Neuronal stem cell (in vitro differentiated cells): ENCODE data around the gene ESF1.

ENCODE experiments used
- DNase-seq: peaks from one replicate; pipeline ENCODE4 v3.0.0-alpha.2; 2013; ENCODE audit warnings: low spot score
- H2AFZ ChIP-seq: one replicate; pipeline ENCODE4 v1.6.1; 2013; ENCODE audit warnings: mild to moderate bottlenecking, low read length, inconsistent platforms
- H2AK5ac ChIP-seq: 2 replicates; pipeline ENCODE4 v1.6.1; 2013; ENCODE audit warnings: low read depth, mild to moderate bottlenecking, inconsistent platforms, low read length, moderate library complexity, mixed read lengths
- H2BK120ac ChIP-seq: 2 replicates; pipeline ENCODE4 v1.6.1; 2013; ENCODE audit warnings: low read depth, mild to moderate bottlenecking, inconsistent platforms, low read length, moderate library complexity, mixed read lengths
- H2BK12ac ChIP-seq: one replicate; pipeline ENCODE4 v1.6.1; 2013; ENCODE audit warnings: low read length, inconsistent platforms
- H2BK15ac ChIP-seq: 2 replicates; pipeline ENCODE4 v1.6.1; 2013; ENCODE audit warnings: mild to moderate bottlenecking, low read length, inconsistent platforms, mixed read lengths
- H2BK5ac ChIP-seq: one replicate; pipeline ENCODE4 v1.6.1; 2013; ENCODE audit warnings: inconsistent platforms, mild to moderate bottlenecking, low read length, moderate library complexity
- H3K14ac ChIP-seq: one replicate; pipeline ENCODE4 v1.6.1; 2013; ENCODE audit warnings: low read length, inconsistent platforms
- H3K18ac ChIP-seq: 2 replicates; pipeline ENCODE4 v1.6.1; 2013; ENCODE audit warnings: low read length, inconsistent platforms
- H3K23ac ChIP-seq: 2 replicates; pipeline ENCODE4 v1.6.1; 2013; ENCODE audit warnings: low read depth, mild to moderate bottlenecking, mixed read lengths, low read length, inconsistent platforms; ENCODE audit not compliant: poor library complexity
- H3K27ac ChIP-seq: replicated peaks from 3 replicates; pipeline ENCODE4 v1.5.1; 2013; ENCODE audit warnings: low read length, inconsistent platforms
- H3K27me3 ChIP-seq, 3 experiments: 2 replicates each; pipeline ENCODE4 v1.6.1; 2013; ENCODE audit warnings: low read length in 3 of 3, mild to moderate bottlenecking in 2 of 3, inconsistent platforms in 1 of 3, low read depth in 1 of 3, mixed read lengths in 1 of 3, moderate library complexity in 1 of 3; ENCODE audit not compliant: control insufficient read depth in 3 of 3, insufficient read depth in 3 of 3
- H3K36me3 ChIP-seq, 2 donors: replicated peaks in 1 of 2; 2 replicates each; pipeline ENCODE4 v1.6.1; 2013; ENCODE audit warnings: low read length in 2 of 2; ENCODE audit not compliant: control insufficient read depth in 2 of 2, insufficient read depth in 2 of 2
- H3K4ac ChIP-seq: 2 replicates; pipeline ENCODE4 v1.6.1; 2013; ENCODE audit warnings: inconsistent platforms, mild to moderate bottlenecking, low read length, moderate library complexity
- H3K4me1 ChIP-seq, 2 donors: 1 replicate in 1 of 2; 2 replicates in 1 of 2; pipeline ENCODE4 v1.6.1; 2013; ENCODE audit warnings: low read length in 2 of 2, low read depth in 1 of 2; ENCODE audit not compliant: control insufficient read depth in 2 of 2, insufficient read depth in 1 of 2
- H3K4me2 ChIP-seq: one replicate; pipeline ENCODE4 v1.6.1; 2013; ENCODE audit warnings: mild to moderate bottlenecking, low read length, inconsistent platforms; ENCODE audit not compliant: insufficient read depth, poor library complexity, severe bottlenecking
- H3K4me3 ChIP-seq, 2 donors: 2 replicates each; pipeline ENCODE4 v1.5.1; 2013; ENCODE audit warnings: low read length in 2 of 2, mild to moderate bottlenecking in 2 of 2, inconsistent platforms in 1 of 2, moderate library complexity in 1 of 2
- H3K79me1 ChIP-seq: one replicate; pipeline ENCODE4 v1.6.1; 2013; ENCODE audit warnings: low read depth, mild to moderate bottlenecking, inconsistent platforms, low read length, moderate library complexity
- H3K9ac ChIP-seq: one replicate; pipeline ENCODE4 v1.6.1; 2013; ENCODE audit warnings: mild to moderate bottlenecking, low read depth, low read length, inconsistent platforms; ENCODE audit not compliant: poor library complexity
- H3K9me3 ChIP-seq, 2 donors: replicated peaks in 1 of 2; 2 replicates each; pipeline versions ENCODE3 to v1.6.1; 2013; ENCODE audit warnings: low read length in 2 of 2, mild to moderate bottlenecking in 2 of 2, inconsistent platforms in 1 of 2, low read depth in 1 of 2, mixed read lengths in 1 of 2, moderate library complexity in 1 of 2; ENCODE audit not compliant: control insufficient read depth in 2 of 2, insufficient read depth in 1 of 2
- H4K8ac ChIP-seq: one replicate; pipeline ENCODE4 v1.6.1; 2013; ENCODE audit warnings: low read depth, mild to moderate bottlenecking, inconsistent platforms, low read length, moderate library complexity
- H4K91ac ChIP-seq: one replicate; pipeline ENCODE4 v1.6.1; 2013; ENCODE audit warnings: low read length, low read depth, mild to moderate bottlenecking, inconsistent platforms; ENCODE audit not compliant: poor library complexity
- WGBS, 2 donors: extraction: QIAGEN DNeasy Blood & Tissue Kit; methylation state at CpG; one replicate each; pipeline ENCODE4 v1.1.7; 2013; ENCODE audit warnings: missing lambda C conversion rate in 2 of 2, mixed read lengths in 1 of 2; ENCODE audit not compliant: insufficient read length in 2 of 2, insufficient replicate concordance in 1 of 2; ENCODE audit errors: extremely low coverage in 2 of 2; 5-methylcytosine and 5-hydroxymethylcytosine counted together

Gene ESF1

DNA sequence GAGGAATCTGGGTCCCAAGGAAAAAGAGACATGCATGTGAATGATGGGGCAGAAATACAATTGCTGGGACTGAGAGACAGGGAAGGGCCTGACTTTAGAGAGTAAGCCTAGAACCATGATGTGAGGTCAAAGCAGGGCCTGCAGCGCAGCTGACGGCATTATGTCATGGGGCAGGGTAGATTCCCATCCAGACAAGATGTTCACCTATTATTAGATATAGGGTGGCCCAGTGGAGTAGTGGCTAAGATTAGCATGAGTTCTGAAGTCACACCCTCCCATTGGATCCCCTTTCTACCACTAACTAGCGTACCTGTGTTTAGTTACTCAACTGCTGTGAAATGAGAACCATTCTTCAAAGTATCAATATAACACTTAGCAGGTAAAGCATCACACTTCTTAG lies 39.7 kb upstream of the ESF1 start:
- no peak overlapping the region for H2AK5ac ChIP-seq
- no peak overlapping the region for H3K9ac ChIP-seq
- H3K18ac ChIP-seq = no peak overlapping the region
- H3K4me2 ChIP-seq = no peak overlapping the region
- H2BK120ac ChIP-seq = no peak overlapping the region
- H3K4me1 ChIP-seq = peaks cover 0 to 2% of the 10 kb centered on the region in 2 donors
- no CpG with 5 or more reads among the region's 3 CpGs for WGBS, 2 donors
- no peak overlapping the region for H2BK5ac ChIP-seq
- DNase-seq = no peak
- H3K79me1 ChIP-seq = no peaks in the 10 kb centered on the region
- H4K91ac ChIP-seq = no peak overlapping the region
- no peaks in the 10 kb centered on the region for H3K27me3 ChIP-seq
- no peak overlapping the region for H3K4me3 ChIP-seq
- H3K4ac ChIP-seq = no peak overlapping the region
- no peak overlapping the region for H2BK15ac ChIP-seq
- no peaks in the 10 kb centered on the region for H3K36me3 ChIP-seq
- no peak overlapping the region for H3K27ac ChIP-seq
- H2BK12ac ChIP-seq = no peak overlapping the region
- no peak overlapping the region for H3K23ac ChIP-seq
- H3K14ac ChIP-seq = no peak overlapping the region
- H4K8ac ChIP-seq = no peak overlapping the region
- no peak overlapping the region for H2AFZ ChIP-seq
- no peaks in the 10 kb centered on the region for H3K9me3 ChIP-seq

DNA sequence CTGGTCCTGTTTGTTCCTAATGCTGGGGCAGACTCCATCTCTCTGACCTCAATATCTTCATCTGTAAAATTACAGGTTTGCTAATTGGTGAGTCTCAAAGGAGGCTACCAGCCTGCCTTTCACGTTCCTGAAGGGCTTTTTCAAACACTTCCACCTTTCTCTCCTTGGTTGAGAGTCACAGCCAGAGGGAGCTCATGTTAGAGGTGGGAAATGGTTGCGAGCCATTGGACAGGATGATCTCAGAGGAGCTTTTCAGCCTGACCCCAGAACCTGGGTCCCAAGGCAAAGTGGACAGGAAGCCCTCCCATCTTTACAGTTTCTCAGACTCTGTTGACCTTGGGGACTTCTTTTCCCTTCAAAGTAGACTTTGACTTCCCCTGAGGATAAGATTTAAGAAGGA lies 37.7 kb upstream of the ESF1 start:
- no peak for DNase-seq
- Histone ChIP-seq H2BK15ac (no peak overlapping the region), H2AK5ac (no peak overlapping the region), H2BK5ac (no peak overlapping the region), H4K91ac (no peak overlapping the region), H3K4me3 (no peak overlapping the region), H3K9me3 (no peaks in the 10 kb centered on the region), H3K27ac (no peak overlapping the region), H3K14ac (no peak overlapping the region), H3K9ac (no peak overlapping the region), H3K4me1 (peaks cover 0 to 2% of the 10 kb centered on the region in 2 donors), H2AFZ (no peak overlapping the region), H3K18ac (no peak overlapping the region), H2BK12ac (no peak overlapping the region), H3K27me3 (no peaks in the 10 kb centered on the region), H3K4ac (no peak overlapping the region), H3K23ac (no peak overlapping the region), H3K36me3 (peaks cover 2 to 15% of the 10 kb centered on the region in 2 donors), H3K4me2 (no peak overlapping the region), H4K8ac (no peak overlapping the region), H3K79me1 (no peaks in the 10 kb centered on the region), H2BK120ac (no peak overlapping the region)
- WGBS, 2 donors = no CpG with 5 or more reads among the region's 2 CpGs

- DNase-seq = no peak
- no peak overlapping the region for H3K18ac ChIP-seq
- H3K36me3 ChIP-seq = peaks cover 2 to 21% of the 10 kb centered on the region in 2 donors
- no CpG with 5 or more reads among the region's 7 CpGs for WGBS, 2 donors
- no peak overlapping the region for H2BK120ac ChIP-seq
- no peak overlapping the region for H2AFZ ChIP-seq
- H3K4ac ChIP-seq = no peak overlapping the region
- no peaks in the 10 kb centered on the region for H3K27me3 ChIP-seq
- H2BK5ac ChIP-seq = no peak overlapping the region
- no peak overlapping the region for H4K91ac ChIP-seq
- no peak overlapping the region for H2BK15ac ChIP-seq
- H3K4me2 ChIP-seq = no peak overlapping the region
- H2BK12ac ChIP-seq = no peak overlapping the region
- no peaks in the 10 kb centered on the region for H3K9me3 ChIP-seq
- no peak overlapping the region for H3K23ac ChIP-seq
- peaks cover 0 to 2% of the 10 kb centered on the region in 2 donors for H3K4me1 ChIP-seq
- H4K8ac ChIP-seq = no peak overlapping the region
- no peak overlapping the region for H2AK5ac ChIP-seq
- H3K14ac ChIP-seq = no peak overlapping the region
- no peak overlapping the region for H3K9ac ChIP-seq
- no peak overlapping the region for H3K27ac ChIP-seq
- H3K79me1 ChIP-seq = no peaks in the 10 kb centered on the region
- no peak overlapping the region for H3K4me3 ChIP-seq
Measured at GRCh38 chr20:13821876-13822275, 37.2 kb upstream of the ESF1 start.

GRCh38 chr20:13819885-13820645 lies 35.3 kb upstream of the ESF1 start:
- Histone ChIP-seq H2AK5ac (no peak overlapping the region), H3K36me3 (peaks cover 5 to 39% of the 10 kb centered on the region in 2 donors), H3K23ac (no peak overlapping the region), H3K4me1 (peaks cover 0 to 2% of the 10 kb centered on the region in 2 donors), H2BK15ac (no peak overlapping the region), H2BK5ac (no peak overlapping the region), H3K18ac (no peak overlapping the region), H3K9me3 (no peaks in the 10 kb centered on the region), H3K4me3 (no peak overlapping the region), H2BK120ac (no peak overlapping the region), H3K4me2 (no peak overlapping the region), H3K27me3 (no peaks in the 10 kb centered on the region), H4K91ac (no peak overlapping the region), H3K79me1 (no peaks in the 10 kb centered on the region), H3K27ac (no peak overlapping the region), H3K9ac (no peak overlapping the region), H4K8ac (no peak overlapping the region), H2AFZ (no peak overlapping the region), H2BK12ac (no peak overlapping the region), H3K4ac (no peak overlapping the region), H3K14ac (no peak overlapping the region)
- peak; percentile 14 for DNase-seq
- no CpG with 5 or more reads among the region's 5 CpGs for WGBS, 2 donors
